CD14-positive monocyte (primary cell): ENCODE measurements around the gene MAPK4. TPM values are rescaled to one million over a fixed set of nuclear protein-coding genes. Genes with fewer than 3 reads are reported as not detected.
"Not testable (repeated sequence)": the region's sequence is repeated elsewhere in the genome, so short reads cannot be mapped to it uniquely, and the experiment has no call there.

Experiments
- DNase-seq, 3 donors: peaks; one replicate each; pipeline ENCODE4 v3.0.0-alpha.2; 2011 to 2022
- H2AFZ ChIP-seq: 2 replicates; pipeline ENCODE4 v1.6.0; 2012; ENCODE audit warnings: mild to moderate bottlenecking, low read depth, low read length, inconsistent platforms; ENCODE audit not compliant: insufficient read depth, poor library complexity, severe bottlenecking
- H3K27ac ChIP-seq, 2 donors: 1 replicate in 1 of 2; 2 replicates in 1 of 2; pipeline ENCODE4 v1.5.1; 2012 to 2013; ENCODE audit warnings: low read length in 2 of 2, control low read depth in 1 of 2, inconsistent platforms in 1 of 2, low read depth in 1 of 2, mild to moderate bottlenecking in 1 of 2
- H3K27me3 ChIP-seq, 2 donors: one replicate each; pipeline versions ENCODE4 v1.6.0 to v1.6.1; 2011 to 2013; ENCODE audit warnings: low read length in 2 of 2; ENCODE audit not compliant: control insufficient read depth in 2 of 2, insufficient read depth in 2 of 2
- H3K36me3 ChIP-seq, 2 donors: replicated peaks in 1 of 2; 1 replicate in 1 of 2; 2 replicates in 1 of 2; pipeline versions ENCODE4 v1.5.1 to v1.6.1; 2012 to 2013; ENCODE audit warnings: low read length in 2 of 2, control low read depth in 1 of 2, inconsistent platforms in 1 of 2, mild to moderate bottlenecking in 1 of 2; ENCODE audit not compliant: insufficient read depth in 2 of 2, control insufficient read depth in 1 of 2
- H3K4me1 ChIP-seq, 2 donors: 1 replicate in 1 of 2; 2 replicates in 1 of 2; pipeline versions ENCODE4 v1.5.1 to v1.6.1; 2012 to 2013; ENCODE audit warnings: low read length in 2 of 2, control low read depth in 1 of 2, inconsistent platforms in 1 of 2, mild to moderate bottlenecking in 1 of 2, moderate library complexity in 1 of 2; ENCODE audit not compliant: insufficient read depth in 2 of 2, control insufficient read depth in 1 of 2
- H3K4me2 ChIP-seq: replicated peaks from 2 replicates; pipeline ENCODE3; 2012; ENCODE audit warnings: low read length, moderate library complexity, mild to moderate bottlenecking; ENCODE audit not compliant: poor library complexity, severe bottlenecking; ENCODE audit errors: extremely low read depth
- H3K4me3 ChIP-seq, 3 experiments: fragments of 200-600 bp in 1 of 3; sonication (generic) in 1 of 3; replicated peaks in 1 of 3; 1 replicate in 2 of 3; 2 replicates in 1 of 3; pipeline ENCODE4 v1.5.1; 2011 to 2013; ENCODE audit warnings: low read length in 3 of 3, mild to moderate bottlenecking in 3 of 3, control low read depth in 2 of 3, low read depth in 2 of 3, inconsistent platforms in 1 of 3, moderate library complexity in 1 of 3
- H3K79me2 ChIP-seq: 2 replicates; pipeline ENCODE4 v1.6.0; 2012; ENCODE audit warnings: mild to moderate bottlenecking, control low read depth, inconsistent platforms, low read length, moderate library complexity; ENCODE audit not compliant: insufficient read depth
- H3K9ac ChIP-seq: 2 replicates; pipeline ENCODE4 v1.6.0; 2017; ENCODE audit warnings: low read length, mild to moderate bottlenecking; ENCODE audit not compliant: insufficient read depth, poor library complexity, severe bottlenecking
- H3K9me3 ChIP-seq, 2 donors: replicated peaks in 1 of 2; 1 replicate in 1 of 2; 2 replicates in 1 of 2; pipeline versions ENCODE4 v1.5.1 to v1.6.1; 2012 to 2013; ENCODE audit warnings: low read length in 2 of 2, control low read depth in 1 of 2; ENCODE audit not compliant: control insufficient read depth in 1 of 2, insufficient read depth in 1 of 2
- H4K20me1 ChIP-seq: 2 replicates; pipeline ENCODE4 v1.6.0; 2012; ENCODE audit warnings: mild to moderate bottlenecking, low read length, control low read depth, moderate library complexity; ENCODE audit not compliant: insufficient read depth
- H3K27ac Mint-ChIP-seq, 7 donors: one replicate each; pipeline ENCODE4 v1.8.0; 2020; ENCODE audit warnings: mild to moderate bottlenecking in 7 of 7, mixed read lengths in 7 of 7, moderate library complexity in 6 of 7, inconsistent platforms in 2 of 7
- H3K27me3 Mint-ChIP-seq, 3 donors: one replicate each; pipeline ENCODE4 v1.8.0; 2021 to 2022; ENCODE audit warnings: low read depth in 3 of 3, mild to moderate bottlenecking in 3 of 3, mixed read lengths in 3 of 3, moderate library complexity in 3 of 3, inconsistent platforms in 1 of 3
- H3K36me3 Mint-ChIP-seq, 2 donors: one replicate each; pipeline ENCODE4 v1.8.0; 2020; ENCODE audit warnings: mixed read lengths in 2 of 2, inconsistent platforms in 1 of 2, mild to moderate bottlenecking in 1 of 2
- H3K4me1 Mint-ChIP-seq: one replicate; pipeline ENCODE4 v1.8.0; 2020; ENCODE audit warnings: mild to moderate bottlenecking, mixed read lengths
- H3K4me3 Mint-ChIP-seq, 2 donors: one replicate each; pipeline ENCODE4 v1.8.0; 2020; ENCODE audit warnings: mild to moderate bottlenecking in 2 of 2, mixed read lengths in 2 of 2, moderate library complexity in 1 of 2
- H3K9me3 Mint-ChIP-seq, 7 donors: one replicate each; pipeline ENCODE4 v1.8.0; 2020 to 2022; ENCODE audit warnings: mixed read lengths in 7 of 7, mild to moderate bottlenecking in 6 of 7, moderate library complexity in 6 of 7, inconsistent platforms in 2 of 7
- WGBS: methylation state at CpG from one replicate; pipeline ENCODE4 v1.1.5; 2013; ENCODE audit warnings: missing lambda C conversion rate; ENCODE audit not compliant: insufficient coverage; 5-methylcytosine and 5-hydroxymethylcytosine counted together
- intact Hi-C, 2 donors: fragments of 100-400 bp; cut with micrococcal nuclease; formaldehyde crosslinking; loops; one replicate each; pipeline versions ENCODE4 v1.15.0 to v1.15.1; 2023
- polyA plus RNA-seq, 3 donors: library from polyadenylated mRNA; depleted of rRNA in 1 of 3; unstranded in 2 of 3; stranded (reverse) in 1 of 3; fragments of 300-500 nt in 2 of 3; fragments of >200 nt in 1 of 3; fragmentation: Illumina TruSeq in 2 of 3; gene quantifications; 1 replicate in 2 of 3; 2 replicates in 1 of 3; pipeline ENCODE4 v1.2.3, GENCODE V29; 2012 to 2021
- TF ChIP-seq, protein P1 (sequence below): fragments of 200-600 bp; IDR thresholded peaks from one replicate; pipeline ENCODE4 v1.8.0; 2022; ENCODE audit warnings: antibody characterized with exemption, mild to moderate bottlenecking

The MAPK4 gene
- polyA plus RNA-seq, 3 donors, result not detected

DNA sequence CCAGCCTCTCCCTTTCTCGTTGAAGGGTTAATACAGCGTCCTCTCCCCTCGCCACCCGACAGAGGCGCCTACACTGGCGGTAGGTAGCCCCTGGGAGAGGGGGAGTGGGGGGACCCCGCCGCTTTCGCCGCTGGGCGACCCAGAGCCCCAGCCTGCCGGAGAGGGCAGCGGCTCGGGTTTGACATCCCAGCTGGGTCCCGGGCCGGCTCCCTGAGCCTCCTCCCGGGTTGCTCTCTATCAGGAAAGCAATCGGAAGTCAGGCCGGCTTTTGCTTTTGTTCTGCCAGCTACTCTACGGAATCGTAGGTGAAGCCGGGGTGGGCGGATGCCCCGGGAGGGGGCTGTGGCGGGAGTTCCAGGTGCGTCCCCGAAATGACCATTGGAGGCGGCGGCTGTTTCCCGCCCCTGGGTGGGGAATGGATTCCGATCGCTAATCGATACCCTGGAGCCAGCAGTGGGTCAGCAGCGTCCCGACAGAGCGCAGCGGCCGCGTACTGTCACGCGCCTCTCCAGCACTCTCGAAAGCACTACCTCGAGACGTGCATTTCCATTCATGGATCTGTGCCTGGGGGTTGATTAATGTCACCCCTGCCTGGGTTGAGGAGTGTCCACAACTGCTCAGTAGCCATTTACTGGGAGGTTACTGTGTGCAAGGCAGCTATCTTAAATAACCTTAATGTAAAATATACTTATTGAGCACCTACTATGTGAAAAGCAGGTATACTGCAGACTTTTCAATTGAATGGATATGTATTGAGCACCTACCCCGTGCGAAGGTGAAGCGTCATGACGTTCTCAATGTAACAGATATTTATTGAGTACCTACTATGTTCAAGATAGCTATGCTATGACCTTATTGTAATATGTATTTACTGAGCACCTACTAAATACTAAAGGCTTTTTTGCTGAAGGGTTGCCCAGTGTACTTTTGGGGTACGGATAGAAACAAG lies 1.1 kb downstream of the MAPK4 start:
- H3K27ac Mint-ChIP-seq, result no peak overlapping the region
- H3K4me1 Mint-ChIP-seq, result no peaks in the 10 kb centered on the region
- H3K27me3 Mint-ChIP-seq, result peaks cover 61 to 74% (median 72%) of the 10 kb centered on the region in 3 donors
- DNase-seq, result no peak
- Histone ChIP-seq H3K9ac (no peak overlapping the region), H3K9me3 (peaks cover 4 to 23% of the 10 kb centered on the region in 2 donors), H3K4me2 (peak overlapping the region; percentile 20), H3K79me2 (no peaks in the 10 kb centered on the region), H3K4me3 (no peak overlapping the region), H3K27ac (no peak overlapping the region), H3K36me3 (no peaks in the 10 kb centered on the region), H3K27me3 (peaks cover 51 to 79% of the 10 kb centered on the region in 2 donors), H3K4me1 (no peaks in the 10 kb centered on the region), H4K20me1 (no peaks in the 10 kb centered on the region), H2AFZ (no peak overlapping the region)
- peaks cover 1 to 22% (median 11%) of the 10 kb centered on the region in 7 donors for H3K9me3 Mint-ChIP-seq
- H3K4me3 Mint-ChIP-seq, result peak overlapping the region in 1 of 2 donors; percentile 39
- intact Hi-C loops, result no loop called here
- WGBS, result 4% methylated on average over 34 of the region's 49 CpGs
- H3K36me3 Mint-ChIP-seq, result no peaks in the 10 kb centered on the region
- TF ChIP-seq, protein P1, sequence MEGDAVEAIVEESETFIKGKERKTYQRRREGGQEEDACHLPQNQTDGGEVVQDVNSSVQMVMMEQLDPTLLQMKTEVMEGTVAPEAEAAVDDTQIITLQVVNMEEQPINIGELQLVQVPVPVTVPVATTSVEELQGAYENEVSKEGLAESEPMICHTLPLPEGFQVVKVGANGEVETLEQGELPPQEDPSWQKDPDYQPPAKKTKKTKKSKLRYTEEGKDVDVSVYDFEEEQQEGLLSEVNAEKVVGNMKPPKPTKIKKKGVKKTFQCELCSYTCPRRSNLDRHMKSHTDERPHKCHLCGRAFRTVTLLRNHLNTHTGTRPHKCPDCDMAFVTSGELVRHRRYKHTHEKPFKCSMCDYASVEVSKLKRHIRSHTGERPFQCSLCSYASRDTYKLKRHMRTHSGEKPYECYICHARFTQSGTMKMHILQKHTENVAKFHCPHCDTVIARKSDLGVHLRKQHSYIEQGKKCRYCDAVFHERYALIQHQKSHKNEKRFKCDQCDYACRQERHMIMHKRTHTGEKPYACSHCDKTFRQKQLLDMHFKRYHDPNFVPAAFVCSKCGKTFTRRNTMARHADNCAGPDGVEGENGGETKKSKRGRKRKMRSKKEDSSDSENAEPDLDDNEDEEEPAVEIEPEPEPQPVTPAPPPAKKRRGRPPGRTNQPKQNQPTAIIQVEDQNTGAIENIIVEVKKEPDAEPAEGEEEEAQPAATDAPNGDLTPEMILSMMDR, result no peak

DNA sequence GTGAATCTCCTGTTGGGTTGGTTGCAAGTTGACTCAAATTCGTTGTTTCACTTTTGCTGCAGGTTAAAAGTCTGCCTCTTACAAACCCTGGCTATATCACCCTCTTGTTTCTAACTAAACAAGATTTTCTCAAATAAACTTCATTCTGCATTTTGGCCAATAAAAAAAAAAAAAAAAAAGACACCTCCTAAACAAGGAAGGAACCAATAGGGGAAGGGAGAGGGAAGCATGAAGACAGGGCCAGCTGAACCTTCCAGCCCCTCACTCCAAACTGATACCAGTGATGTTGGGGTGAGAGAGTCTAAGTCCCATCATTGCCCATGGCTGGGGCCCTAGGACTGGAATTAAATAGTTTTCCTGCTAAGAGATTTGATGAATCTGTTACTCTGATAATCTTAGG lies 2.4 kb downstream of the MAPK4 start:
- H3K27ac ChIP-seq, H3K36me3 ChIP-seq, DNase-seq, H3K4me1 Mint-ChIP-seq, H2AFZ ChIP-seq, H3K4me1 ChIP-seq, H4K20me1 ChIP-seq, H3K4me3 ChIP-seq, H3K36me3 Mint-ChIP-seq, H3K27ac Mint-ChIP-seq, intact Hi-C loops, H3K4me2 ChIP-seq, H3K9ac ChIP-seq, H3K79me2 ChIP-seq: not testable (repeated sequence)
- Mint-ChIP-seq H3K9me3 (peaks cover 0 to 13% (median 7%) of the 10 kb centered on the region in 7 donors), H3K4me3 (peak overlapping the region in 1 of 2 donors; percentile 39), H3K27me3 (peaks cover 57 to 73% (median 59%) of the 10 kb centered on the region in 3 donors)
- H3K27me3 ChIP-seq, result peaks cover 45 to 66% of the 10 kb centered on the region in 2 donors
- H3K9me3 ChIP-seq, result peaks cover 0 to 23% of the 10 kb centered on the region in 2 donors
- no CpG with 5 or more reads among the region's 1 CpG for WGBS
